NCI-H1436 treated with DMSO at 0.1 percent for 48 hours (cell line): ENCODE results near the gene OGA.
"Not testable (repeated sequence)": the region's sequence is repeated elsewhere in the genome, so short reads cannot be mapped to it uniquely, and the experiment has no call there.

ENCODE experiments used
- DNase-seq: peaks from one replicate; lab custom pipeline; 2025; lab: John Stamatoyannopoulos, UW

Gene OGA

GRCh38 chr10:101797403-101798059, 20.7 kb downstream of the OGA start:
- DNase-seq = no peak

GRCh38 chr10:101793526-101793925, 24.7 kb downstream of the OGA start:
- DNase-seq = no peak

DNA sequence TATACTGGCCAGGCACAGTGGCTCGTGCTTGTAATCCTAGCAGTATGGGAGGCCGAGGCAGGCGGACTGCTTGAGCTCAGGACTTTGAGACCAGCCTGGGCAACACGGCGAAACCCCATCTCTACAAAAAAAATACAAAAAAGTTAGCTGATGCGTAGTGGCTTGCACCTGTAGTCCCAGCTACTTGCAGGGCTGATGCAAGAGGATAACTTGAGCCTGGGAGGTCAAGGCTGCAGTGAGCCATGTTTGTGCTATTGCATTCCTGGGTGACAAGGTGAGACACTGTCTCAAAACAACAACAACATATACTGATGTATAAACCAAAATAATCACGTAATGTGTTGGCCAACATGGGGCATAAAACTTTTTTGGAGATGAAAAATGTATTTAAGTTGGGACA, 28.6 kb downstream of the OGA start:
- DNase-seq = no peak

DNA sequence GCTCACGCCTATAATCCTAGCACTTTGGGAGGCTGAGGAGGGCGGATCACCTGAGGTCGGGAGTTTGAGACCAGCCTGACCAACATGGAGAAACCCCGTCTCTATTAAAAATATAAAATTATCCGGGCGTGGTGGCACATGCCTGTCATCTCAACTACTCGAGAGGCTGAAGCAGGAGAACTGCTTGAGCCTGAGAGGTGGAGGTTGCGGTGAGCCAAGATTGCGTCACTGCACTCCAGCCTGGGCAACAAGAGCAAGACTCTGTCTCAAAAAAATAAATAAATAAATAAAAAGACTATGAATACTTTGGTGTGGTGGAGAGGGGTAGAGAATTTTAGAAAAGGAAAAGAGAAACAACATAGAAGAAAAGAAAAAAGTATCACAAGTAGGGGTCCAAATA, 29.0 kb downstream of the OGA start:
- not testable (repeated sequence) for DNase-seq

- DNase-seq = no peak
Measured at GRCh38 chr10:101785801-101786200, 32.4 kb downstream of the OGA start.

DNA sequence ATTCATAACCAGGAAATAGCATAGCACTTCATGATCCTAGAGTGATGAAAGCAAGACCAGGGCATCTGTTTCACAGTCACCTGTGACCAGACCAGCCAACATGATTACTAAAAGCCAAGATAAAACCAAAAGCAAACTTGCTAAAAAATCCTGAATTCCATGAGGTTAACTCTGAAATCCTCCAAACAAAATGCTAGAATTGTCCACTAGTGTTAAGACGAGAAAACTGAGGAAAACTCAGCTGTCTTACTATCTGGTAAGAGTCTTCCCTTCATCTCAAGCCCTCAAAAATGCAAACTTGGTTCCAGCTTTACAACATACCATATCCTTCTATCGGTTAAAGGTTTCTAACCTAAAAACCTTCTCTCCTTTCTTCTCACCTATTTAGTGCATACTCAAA, 33.7 kb downstream of the OGA start:
- DNase-seq = no peak

- no peak for DNase-seq
Measured at GRCh38 chr10:101783736-101784118, 34.5 kb downstream of the OGA start.

DNA sequence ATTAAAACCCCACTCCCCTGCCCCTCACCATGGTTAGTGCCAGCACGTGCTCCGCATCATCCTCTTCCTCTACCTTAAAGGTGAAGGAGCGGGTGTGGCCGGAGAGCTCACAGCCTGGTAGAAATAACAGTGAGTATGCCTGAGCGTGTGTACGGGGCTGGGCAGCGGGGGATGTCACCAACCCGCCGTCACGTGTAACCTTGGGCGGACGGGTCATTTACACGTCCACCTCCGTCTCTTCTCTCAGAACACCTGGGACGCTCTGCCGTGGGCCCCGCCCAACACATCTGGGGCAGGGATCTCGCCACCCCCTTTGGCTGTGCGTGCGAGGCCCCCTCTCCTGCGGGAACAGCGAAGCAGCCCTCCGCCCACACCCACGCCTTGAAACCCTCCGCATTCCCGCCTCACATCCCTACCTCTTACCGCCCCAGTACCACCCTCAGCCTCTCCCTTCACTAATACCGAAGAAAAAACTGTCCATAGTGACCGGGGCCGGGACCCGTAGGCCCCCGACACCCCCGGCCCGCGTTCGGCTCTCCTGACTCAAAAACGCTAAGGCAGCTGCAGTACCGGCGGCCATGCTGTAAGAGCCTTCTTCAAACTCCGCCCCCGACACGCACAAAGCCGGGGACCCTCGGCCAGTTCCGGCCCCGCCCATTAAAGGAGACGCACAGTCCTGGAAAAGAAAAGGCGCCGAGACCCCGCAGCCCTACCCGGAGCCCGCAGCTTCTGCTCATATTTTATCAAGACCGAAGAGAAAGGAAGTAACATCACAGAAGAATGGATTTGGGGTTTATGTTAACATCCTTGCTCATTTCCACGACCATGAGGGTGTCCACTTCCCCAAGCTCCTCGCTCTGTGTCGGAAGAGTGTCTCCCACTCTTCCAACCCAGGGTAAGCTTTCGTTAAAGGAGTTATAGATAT, 35.2 kb downstream of the OGA start, which contains the start of gene NPM3:
Gene NPM3 (minus strand): TSS at position 636 of the 925 bp plus-strand sequence. CDS start 56 bp downstream, at position 580.
- DNase-seq = peak; percentile 4

GRCh38 chr10:101781984-101782810, 36.0 kb downstream of the OGA start:
- no peak for DNase-seq

GRCh38 chr10:101781655-101781983, 36.6 kb downstream of the OGA start:
- DNase-seq = no peak

GRCh38 chr10:101780818-101781654, 37.2 kb downstream of the OGA start:
- DNase-seq = no peak

DNA sequence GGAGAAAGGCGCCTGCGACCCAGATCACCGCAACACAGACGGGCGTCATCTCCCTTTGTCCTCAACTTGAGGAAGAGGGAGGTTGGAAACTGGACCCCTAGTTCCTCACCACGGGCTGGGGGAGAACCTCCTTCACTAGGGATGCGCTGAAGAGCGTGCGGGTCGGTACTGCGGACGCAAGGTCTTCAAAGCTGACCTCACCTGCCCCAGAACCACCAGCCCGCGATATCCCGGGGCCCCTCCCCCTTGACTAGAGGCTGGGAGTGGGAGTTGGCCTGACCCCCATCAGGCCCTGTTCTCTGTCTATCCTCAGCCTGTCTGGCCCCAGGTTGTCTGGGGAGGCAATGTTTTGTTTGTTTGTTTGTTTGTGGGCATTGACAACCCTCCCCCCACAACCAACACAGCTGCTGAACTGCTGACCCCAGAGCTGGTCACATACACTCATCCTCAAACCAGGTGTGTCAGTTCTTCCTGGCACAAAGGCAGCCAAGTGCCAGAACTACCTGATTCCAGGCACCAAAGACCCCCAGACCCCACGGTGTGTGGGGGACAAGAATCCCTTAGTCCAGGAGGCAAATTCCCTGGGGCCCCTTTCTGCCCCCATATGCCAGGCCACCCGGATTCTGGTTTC, 37.9 kb downstream of the OGA start:
- no peak for DNase-seq

DNA sequence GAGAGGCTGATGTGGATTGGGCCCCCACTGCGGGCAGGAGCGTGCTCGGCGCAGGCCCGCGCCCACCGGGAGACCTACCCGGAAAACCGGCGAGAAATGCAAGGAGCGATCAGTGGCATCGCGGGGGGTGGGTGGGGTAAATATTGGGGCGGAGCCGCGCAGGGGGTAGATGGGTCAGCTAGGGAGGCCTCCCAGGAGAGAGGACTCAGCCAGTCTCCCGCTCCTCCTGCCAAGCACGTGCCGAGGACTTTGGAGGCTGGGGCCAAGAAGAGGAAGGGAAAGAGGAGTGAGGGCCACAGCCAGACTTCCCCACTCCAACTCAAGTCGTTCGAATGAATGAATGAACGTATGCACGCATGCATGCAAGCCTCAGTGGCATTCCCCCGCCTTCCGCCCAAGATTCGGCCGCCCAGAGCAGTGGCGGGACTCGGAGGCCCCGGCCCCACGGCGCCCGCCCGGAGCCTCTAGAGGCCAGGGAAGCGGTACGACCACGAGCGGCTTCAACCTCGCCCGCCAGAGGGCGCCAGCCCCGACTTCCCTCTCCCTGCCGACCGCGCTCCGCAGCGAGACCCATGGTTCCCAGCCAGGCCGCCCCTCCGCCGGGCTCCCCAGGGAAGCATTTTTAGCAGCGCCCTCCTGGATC, 38.6 kb downstream of the OGA start:
- no peak for DNase-seq

GRCh38 chr10:101778781-101779543, 39.3 kb downstream of the OGA start:
- no peak for DNase-seq

- no peak for DNase-seq
Measured at GRCh38 chr10:101778151-101778780, 40.0 kb downstream of the OGA start.

- no peak for DNase-seq
Measured at GRCh38 chr10:101777619-101778145, 40.6 kb downstream of the OGA start.

DNA sequence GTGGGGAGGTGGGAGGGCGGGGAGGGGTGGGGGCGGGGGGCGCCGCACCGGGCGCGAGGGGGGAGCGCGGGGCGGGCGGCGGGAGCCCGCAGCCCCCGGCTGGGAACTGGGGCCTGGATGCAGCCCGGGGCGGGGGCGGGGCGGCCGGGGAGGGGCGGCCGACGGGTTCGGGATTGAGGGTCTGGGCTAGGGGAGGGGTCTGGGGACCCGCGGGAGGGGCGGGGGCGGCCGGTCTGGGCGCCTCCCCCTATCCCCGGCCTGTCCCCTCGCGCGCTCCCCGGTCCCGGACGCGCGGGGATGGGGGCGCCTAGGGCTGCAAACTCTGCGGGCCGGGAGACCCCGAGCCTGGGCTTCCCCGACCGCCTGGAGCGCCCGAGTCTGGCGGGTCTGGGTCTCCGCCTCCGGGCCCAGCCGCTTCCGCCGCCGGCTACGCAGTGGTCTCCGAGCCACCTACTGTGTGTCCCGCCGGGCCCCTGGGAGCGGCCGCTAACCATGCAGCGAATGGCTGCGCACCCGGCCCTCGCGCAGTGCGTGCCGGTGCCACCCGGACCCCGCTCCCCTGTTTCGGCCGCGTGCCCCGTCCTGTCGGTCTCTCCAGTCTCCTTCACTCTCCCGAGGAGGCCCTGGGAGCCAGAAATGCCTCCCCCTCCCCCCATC, 42.0 kb downstream of the OGA start:
- DNase-seq = no peak
